Putamen (tissue), 1 donor: ENCODE data around the gene TTC7B.
"Not testable (repeated sequence)": the region's sequence is repeated elsewhere in the genome, so short reads cannot be mapped to it uniquely, and the experiment has no call there.

Experiments
- DNase-seq: peaks from one replicate; pipeline ENCODE4 v3.0.0-alpha.2; 2016; ENCODE audit warnings: low spot score

Gene TTC7B, protein sequence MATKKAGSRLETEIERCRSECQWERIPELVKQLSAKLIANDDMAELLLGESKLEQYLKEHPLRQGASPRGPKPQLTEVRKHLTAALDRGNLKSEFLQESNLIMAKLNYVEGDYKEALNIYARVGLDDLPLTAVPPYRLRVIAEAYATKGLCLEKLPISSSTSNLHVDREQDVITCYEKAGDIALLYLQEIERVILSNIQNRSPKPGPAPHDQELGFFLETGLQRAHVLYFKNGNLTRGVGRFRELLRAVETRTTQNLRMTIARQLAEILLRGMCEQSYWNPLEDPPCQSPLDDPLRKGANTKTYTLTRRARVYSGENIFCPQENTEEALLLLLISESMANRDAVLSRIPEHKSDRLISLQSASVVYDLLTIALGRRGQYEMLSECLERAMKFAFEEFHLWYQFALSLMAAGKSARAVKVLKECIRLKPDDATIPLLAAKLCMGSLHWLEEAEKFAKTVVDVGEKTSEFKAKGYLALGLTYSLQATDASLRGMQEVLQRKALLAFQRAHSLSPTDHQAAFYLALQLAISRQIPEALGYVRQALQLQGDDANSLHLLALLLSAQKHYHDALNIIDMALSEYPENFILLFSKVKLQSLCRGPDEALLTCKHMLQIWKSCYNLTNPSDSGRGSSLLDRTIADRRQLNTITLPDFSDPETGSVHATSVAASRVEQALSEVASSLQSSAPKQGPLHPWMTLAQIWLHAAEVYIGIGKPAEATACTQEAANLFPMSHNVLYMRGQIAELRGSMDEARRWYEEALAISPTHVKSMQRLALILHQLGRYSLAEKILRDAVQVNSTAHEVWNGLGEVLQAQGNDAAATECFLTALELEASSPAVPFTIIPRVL

DNA sequence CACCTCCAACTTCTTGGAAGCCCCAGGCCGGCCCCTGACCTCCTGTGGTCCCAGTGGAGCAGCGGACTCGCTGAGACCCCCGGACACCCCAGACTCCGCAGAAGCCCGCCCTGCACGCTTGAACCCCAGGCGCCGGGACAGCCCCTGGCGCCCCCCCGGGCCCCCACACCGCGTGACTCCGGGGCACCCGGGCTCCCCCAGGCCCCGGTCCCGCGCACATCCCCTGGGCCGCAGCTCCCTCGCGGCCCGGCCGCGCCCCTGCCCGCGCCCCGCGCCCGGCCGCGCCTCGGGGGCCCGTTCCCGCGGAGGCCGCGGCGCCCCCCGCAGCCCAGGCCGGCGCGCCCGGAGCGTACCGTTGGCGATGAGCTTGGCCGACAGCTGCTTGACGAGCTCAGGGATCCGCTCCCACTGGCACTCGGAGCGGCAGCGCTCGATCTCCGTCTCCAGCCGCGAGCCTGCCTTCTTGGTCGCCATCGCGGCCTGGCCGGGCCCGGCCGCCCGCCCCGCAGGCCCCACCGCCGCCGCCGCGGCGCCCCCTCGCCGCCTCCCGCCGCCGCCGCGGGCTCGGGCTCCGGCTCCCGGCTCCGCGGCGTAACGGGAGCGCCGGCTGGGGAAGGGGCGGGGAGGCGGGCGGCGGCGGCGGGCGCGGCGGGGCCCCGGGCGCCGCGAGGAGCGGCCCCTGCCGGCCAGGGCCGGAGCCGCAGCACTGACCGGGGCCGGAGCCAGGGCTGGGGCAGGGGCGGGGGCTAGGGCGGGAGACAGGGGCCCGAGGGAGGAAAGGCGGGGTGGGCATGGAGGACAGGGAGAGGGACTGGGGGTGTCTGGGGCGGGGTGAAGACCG, at the start of gene TTC7B:
Gene TTC7B, minus strand, starts transcription at position 609 of the 841 bp plus-strand sequence. Its CDS starts 135 bp downstream, at position 474.
- no peak for DNase-seq

DNA sequence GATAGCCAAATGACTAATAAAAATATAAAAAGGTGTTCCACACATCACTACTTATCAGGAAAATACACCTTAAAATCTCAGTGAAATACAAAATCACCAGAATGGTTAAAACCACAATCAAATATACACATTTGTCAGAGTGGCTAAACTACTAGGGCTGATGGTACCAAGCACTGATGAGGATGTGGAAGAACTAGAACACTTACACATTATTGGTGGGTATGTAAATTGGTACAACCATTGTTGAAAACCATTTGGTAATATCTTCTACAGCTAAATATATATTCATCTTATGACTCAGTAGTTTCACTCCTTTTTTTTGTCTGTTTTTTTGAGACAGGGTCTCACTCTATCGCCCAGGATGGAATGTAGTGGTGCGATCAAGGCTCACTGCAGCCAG, 48.5 kb upstream of the TTC7B start:
- DNase-seq: no peak

DNA sequence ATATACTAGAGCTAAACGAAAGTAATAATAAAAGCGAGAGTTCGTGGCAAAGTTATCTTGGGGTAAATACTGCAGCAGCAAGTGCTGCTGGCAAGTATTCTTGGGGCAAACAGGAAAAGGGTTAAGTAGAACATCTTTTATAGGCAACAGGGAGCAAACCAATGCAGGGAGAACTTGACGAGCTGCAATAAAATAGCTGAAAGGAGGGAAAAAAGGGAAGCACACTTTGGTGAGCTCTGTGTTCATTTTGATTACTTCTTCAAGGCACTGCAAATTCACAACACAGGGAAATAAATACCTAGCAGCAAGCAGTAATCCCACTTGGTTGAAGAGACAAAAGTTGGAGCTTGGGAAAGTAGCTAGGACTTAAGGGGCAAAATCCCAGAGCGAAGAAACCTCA, 42.3 kb upstream of the TTC7B start:
- no peak for DNase-seq

DNA sequence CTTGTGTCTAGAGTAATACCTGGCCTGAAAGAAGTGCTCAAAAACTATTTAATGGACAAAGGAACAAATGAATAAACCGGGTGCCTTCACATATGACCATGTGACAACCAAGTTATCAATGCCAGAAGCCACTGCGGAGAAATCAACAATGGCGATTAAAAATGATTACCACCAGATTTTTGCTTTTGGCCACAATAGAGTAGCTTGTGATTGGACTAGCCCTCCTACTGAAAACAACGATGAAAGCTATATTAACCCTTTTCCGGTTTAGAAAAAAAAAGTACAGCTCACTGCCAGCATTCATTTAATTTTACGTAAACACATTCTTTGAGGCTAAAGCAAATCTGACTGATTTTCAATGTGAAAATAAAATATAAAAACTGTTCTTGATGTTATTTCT, 41.6 kb upstream of the TTC7B start:
- no peak for DNase-seq

DNA sequence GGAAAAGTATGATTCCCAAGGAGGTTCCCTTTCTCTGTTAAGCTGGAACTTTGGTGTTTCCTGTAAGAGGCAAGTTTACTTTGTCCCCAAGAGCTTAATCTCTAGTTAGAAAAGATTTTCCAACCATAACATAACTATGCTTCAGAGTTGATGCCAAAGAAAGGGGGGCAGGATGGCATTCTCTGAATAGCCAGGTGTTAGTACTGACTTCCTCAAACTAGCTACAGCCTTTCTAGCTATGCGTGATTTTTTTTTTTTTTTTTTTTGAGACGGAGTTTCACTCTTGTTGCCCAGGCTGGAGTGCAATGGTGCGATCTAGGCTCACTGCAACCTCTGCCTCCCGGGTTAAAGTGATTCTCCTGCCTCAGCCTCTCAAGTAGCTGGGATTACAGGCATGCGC, 39.9 kb upstream of the TTC7B start:
- DNase-seq: not testable (repeated sequence)

DNA sequence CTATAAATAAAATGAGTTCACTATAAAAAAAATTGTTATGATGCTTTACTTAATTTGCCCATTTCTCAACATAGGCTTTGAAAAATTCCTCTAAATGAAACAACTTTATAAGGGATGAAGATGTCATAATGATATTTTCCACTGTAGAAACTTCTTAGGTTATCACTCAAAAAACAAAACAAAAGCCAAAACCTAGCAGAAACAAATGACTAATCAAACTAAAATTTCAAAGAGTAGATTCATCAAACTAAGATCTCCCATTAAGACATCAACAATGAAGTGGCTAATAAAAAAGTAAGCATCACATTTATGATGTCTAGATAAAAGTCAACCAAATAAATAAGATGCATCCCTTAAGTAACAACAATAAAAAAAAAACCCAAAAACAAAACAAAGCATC, 36.9 kb upstream of the TTC7B start:
- DNase-seq: no peak

DNA sequence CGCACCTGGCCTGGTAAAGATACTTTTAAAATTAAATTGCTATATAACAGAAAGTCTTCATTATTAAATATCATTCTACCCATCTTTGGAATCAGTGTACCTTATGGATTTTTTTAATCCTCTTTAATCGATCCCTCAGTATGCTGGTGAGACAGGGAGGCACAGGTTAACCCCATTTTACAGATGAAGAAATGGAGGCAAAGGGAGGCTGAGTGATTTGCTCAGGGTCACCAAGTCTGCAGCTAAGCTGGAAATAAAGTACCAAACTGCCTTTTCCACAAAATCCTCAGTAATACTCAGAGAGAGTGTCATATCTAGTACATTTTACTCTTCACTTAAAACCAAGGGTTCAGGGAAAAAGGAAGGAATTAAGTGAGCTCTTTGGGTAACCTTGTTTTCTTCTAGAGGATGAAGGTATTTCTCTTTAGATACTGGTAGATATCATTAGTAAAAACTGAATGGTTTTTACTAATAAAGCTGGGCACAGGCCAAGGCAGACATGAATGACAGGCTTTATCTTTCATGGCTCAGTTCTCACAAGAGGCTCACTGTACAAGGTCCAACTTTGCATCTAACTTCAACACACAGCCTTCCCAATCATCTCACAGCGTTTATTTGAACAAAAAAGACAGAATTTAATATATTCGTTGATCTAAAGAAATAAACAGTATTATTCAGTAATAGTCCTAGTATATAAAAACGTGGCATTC, 35.3 kb upstream of the TTC7B start:
- peak; percentile 62 for DNase-seq

DNA sequence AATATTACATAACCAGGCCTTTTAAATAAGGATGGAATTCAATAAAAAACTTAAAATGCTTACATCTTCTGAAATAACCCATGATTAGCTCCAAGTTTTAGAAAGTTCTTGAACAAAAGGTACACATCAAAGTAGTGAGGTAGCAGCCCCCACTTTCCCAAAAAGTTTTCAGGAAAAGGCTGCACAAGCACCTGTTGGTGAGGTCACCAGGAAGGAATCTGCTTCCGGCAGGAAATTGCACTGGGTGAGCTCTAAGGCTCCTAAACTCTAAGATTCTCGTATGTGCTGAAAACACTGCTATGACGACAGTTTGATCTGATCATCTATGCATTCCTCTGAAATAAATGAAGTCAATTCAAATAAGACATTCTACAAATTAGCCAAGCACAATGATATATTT, 34.3 kb upstream of the TTC7B start:
- DNase-seq: no peak

DNA sequence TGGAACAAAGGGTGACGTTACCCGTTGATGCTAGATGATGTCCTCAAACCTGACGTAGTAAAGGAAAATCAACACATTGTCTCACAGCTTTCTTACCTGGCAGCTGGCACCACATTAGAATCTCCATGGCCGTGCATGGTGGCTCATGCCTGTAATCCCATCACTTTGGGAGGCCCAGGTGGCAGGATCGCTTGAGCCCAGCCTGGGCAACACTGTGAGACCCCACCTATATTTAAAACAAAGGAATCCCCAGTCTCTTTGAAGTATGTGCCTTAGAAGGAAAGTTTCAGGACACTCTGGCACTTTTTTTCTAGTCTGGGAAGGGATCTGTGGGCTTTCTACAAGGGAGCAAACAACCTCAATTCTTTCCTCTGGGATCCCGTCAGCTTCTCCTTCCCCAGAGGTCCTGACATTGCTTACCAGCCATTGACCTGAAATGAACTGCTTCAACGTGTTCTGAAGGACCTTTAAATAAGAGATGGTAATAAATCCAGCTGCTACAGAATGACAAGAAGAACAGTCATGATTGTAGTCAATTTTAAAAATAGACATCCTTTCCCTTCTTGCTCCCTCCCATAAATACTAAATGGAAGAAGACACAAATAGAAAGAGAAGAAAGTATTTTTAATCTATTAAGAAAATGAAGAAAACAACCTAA, 33.7 kb upstream of the TTC7B start:
- DNase-seq: no peak

DNA sequence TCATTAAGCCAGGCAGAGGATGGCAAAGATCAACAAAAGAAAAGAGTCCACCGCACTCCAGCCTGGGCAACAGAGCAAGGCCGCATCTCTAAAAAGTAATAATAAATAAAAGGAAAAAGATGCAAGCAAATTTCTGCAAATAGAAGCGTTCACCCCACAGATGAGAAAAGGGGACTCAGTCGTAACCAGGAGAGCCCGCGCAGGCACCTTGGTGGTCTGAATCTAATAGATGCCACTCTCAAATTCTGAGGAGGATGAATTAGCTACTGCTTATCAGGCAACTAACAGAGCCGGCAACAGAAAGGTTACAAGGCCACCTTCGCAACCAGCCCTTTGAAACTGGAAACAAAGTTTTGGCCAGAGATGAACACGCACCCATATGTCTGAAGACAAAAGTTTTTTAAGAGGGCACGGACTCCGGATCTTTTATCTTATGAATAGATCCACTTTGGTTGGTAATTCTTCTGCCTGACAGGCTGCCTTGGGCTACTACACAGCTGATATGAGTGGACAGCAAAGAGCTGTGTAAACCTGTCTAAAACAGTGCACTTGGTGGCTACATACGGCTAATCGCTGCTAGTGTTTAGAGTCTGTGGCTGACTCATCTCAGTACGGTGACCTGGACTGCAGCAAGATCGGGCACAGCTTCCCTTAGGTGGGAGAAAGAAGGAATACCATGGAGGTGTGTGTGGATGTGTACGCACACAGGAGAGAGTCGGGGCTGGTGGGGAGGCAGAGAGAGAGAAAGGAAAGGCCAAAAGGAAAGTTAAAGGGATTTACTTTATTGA, 32.9 kb upstream of the TTC7B start:
- no peak for DNase-seq

DNA sequence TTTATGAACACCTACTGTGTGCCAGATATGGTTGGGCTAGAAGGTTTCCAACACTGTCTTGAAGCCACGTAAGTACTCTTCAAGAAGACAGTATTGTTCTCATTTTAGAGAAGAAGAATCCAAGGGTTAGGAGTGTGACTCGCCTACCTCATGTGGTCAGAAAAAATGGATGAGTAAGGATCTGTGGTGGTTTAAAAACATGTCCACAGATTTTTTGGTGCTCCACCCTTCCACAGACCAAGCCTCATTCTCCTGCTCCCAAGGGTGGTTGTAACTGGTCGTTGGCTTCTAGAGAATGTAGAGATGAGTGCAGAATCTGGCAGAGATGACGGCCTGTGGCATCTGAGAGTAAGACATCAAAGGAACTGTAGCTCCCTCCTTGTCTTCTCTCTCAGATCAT, 30.3 kb upstream of the TTC7B start:
- no peak for DNase-seq

DNA sequence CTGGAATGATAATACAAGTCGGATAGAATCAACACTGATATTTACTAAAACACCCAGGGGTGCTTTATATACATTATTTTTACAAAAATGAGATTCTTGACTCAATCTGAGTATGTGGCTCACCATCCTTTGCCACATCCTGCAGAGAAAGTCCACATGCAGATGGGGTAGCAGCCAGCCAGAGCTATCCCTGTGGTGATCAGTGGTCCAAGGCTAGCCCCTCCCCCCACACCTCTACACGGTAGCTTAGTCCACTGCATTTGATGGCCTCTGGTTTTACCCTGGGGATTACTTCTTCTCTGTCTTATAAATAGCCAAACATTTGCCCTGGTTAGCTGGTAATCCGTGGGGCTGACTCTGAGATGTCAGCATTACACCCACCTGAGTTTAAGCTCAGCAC, 28.1 kb upstream of the TTC7B start:
- no peak for DNase-seq

DNA sequence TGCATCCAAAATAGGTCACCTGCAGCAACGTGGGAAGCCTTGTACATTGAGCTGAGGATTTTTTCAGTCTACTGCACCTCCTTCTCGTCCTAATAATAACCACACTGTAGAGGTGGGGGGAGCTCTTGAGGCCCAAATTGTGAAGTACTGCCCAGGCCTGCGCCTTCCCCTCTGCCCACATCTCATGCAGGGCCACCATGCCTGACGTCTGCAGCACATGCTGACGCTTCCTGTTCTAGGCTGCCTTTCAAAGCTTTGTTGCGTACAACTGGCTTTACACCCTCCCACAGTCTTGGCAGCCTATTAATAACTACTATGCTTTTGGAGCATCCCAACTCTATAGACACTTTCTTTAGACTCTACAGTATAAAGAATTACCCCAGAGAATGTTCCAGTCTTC, 26.5 kb upstream of the TTC7B start:
- DNase-seq: peak; percentile 55

DNA sequence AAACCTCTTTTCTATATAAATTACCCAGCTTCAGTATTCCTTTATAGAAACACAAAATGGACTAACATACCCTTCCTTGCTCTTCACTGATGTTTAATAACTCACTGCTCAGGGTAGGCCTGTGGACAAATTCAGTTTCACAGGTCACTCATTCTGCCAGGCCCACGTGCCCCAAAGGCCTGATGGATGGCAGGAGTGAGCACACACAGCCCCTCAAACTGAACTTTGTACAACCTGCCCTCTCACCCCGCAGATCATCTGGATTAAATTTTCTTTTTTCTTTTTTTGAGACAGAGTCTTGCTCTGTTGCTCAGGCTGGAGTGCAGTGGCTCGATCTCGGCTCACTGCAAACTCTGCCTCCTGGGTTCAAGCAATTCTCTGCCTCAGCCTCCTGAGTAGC, 24.4 kb upstream of the TTC7B start:
- DNase-seq: not testable (repeated sequence)

DNA sequence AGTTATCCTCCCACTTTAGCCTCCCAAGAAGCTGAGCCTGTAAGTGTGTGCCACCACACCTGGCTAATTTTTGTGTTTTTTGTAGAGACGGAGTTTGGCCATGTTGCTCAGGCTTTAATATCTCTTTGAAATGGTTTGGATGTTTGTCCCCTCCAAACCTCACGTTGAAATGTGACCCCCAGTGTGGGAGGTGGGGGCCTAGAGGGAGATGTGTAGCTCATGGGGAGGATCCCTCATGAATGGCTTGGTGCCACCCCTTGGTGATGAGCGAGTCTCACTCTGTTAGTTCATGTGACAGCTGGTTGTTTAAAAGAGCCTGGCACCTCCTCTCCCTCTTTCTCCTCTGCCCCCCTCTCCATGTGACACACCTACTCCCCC, 23.6 kb upstream of the TTC7B start:
- DNase-seq: no peak

DNA sequence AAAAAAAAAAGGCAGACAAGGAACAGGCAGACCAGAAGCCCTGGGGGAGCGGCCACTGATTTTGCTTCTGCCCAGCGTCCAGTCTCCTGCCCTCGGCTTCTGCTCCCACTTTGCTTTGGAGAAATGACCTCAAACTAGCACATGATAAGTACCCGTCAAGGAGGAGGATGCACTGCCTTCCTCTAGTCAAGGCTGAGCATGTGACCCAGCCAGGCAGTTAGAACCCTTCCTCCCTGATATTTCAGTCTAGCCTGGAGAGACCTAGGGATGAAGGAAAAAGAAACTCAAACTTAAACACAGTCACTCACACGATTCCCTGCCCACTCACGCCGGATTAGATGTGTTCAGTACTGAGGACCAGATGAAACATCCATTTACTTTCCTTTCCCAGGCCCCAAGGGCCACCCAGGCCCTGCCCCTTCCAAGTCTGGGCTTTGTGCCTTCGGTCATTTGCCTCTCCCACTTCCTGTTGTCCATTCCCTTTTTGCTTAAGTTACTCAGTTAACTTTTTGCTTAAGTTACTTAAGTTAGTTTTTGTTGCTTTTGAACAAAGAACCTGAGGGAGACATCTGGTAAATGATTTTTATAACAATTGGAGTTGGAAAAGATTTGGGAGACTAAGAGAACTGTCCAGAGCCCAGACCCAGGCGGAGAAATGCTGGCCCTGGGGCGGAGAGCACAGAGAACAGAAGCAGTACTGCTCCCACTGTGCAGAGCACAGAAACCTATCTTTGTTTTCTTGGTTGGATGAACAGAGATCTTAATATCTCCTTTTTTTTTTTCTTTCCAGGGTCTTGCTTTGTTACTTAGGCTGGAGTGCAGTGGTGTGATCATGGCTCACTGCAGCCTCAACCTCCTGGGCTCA, 23.0 kb upstream of the TTC7B start:
- DNase-seq: no peak

DNA sequence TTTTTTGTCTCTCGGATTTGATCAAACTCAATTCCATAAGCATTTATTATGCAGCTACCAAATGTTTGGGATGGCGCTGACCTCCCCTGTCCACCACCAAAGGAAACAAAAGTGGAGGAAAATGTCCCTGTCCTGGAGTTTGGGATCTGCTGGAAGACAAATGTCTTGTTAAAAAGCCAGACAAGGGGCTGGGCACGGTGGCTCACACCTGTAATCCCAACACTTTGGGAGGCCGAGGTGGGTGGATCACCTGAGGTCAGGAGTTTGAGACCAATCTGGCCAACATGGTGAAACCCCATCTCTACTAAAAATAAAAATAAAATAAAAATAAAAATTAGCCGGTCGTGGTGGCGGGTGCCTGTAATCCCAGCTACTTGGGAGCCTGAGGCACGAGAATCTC, 22.3 kb upstream of the TTC7B start:
- DNase-seq: not testable (repeated sequence)

DNA sequence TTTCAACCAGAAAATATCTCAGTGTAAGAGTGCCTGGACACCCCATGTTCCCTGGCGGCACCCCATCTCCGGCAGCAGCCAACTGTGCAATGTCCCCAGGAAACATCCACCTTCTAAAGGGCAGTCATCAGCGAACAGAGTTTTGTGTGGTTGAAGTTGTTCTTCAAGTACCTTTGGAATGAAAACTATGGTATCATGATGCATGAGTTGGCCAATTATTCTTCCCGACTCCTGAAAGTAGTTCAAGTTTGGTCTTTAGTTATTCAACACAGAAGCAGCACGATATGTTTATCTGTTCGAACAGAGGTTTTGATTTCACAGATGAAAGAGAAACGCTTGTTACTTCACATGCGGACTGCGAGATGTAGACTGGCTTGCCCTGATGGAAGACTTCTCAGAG, 21.1 kb upstream of the TTC7B start:
- no peak for DNase-seq

DNA sequence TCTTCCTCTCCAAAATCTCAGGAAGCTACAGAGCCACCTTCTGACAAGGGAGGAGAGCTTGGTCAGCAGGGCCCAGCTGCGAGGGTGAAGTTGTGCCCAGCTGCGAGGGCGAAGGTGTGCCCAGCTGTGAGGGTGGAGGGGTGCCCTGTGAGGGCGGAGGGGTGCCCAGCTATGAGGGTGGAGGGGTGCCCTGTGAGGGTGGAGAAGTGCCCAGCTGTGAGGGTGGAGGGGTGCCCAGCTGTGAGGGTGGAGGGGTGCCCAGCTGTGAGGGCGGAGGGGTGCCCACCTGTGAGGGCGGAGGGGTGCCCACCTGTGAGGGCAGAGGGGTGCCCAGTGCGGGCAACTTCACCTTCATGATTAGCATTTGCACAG, 20.4 kb upstream of the TTC7B start:
- DNase-seq: no peak

DNA sequence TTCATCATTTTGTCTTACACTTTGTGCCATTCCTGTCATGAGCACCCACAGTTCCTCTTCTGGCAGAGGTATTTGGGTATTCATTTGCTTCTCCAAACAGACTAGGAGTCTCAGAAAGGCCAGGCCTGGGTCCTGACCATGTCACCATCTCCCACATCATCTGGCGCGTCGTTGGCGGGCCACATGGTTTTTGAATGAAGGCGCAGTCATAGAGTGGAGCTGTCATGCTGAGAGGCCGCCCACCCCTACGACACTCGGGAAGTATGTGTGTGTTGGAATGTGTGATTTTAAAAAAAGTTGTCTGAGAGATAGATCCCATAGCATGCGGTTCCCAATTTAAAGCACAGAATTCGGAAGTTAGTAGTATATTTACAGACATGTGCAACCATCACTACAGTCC, 15.6 kb upstream of the TTC7B start:
- DNase-seq: no peak
